ENCODE data around the gene LMAN1L. TPM values are rescaled to one million over a fixed set of nuclear protein-coding genes. Genes with fewer than 3 reads are reported as not detected.

LMAN1L gene
- total RNA-seq, 1 experiment from 2014 or later, result not detected

GRCh38 chr15:74864296-74864695 is 51.7 kb downstream of the LMAN1L start:
- H3K4me2 ChIP-seq (ENCODE audit: insufficient read depth, insufficient read length, low read length), result no peak overlapping the region
- peaks cover 0 to 6% of the 10 kb centered on the region in 2 experiments; a peak in 1 of 4 replicates for H3K4me1 Mint-ChIP-seq

More at GRCh38 chr15:74864296-74864695, 51.7 kb downstream of the LMAN1L start:
- Histone ChIP-seq H3K23ac (ENCODE audit: insufficient read length, low read depth, low read length) (no peak overlapping the region), H2BK15ac (ENCODE audit: low read depth, low read length) (no peak overlapping the region), H2AK5ac (ENCODE audit: insufficient read length, low read length) (no peak overlapping the region), H3K18ac (ENCODE audit: insufficient read length, low read depth, low read length) (no peak overlapping the region), H3K4me1 (ENCODE audit: insufficient read depth, low read length) (no peaks in the 10 kb centered on the region), H2BK12ac (ENCODE audit: insufficient read length, low read depth, low read length) (no peak overlapping the region), H3K9ac (ENCODE audit: extremely low read depth, insufficient read length, low read length) (no peak overlapping the region), H3K23me2 (ENCODE audit: insufficient read length, low read depth, low read length, poor library complexity, severe bottlenecking) (no peaks in the 10 kb centered on the region), H4K91ac (ENCODE audit: insufficient read length, low read depth, low read length) (no peak overlapping the region), H3K79me1 (ENCODE audit: insufficient read depth, low read depth, low read length, poor library complexity, severe bottlenecking) (no peaks in the 10 kb centered on the region), H3K27me3 (ENCODE audit: insufficient read depth, low read length) (no peaks in the 10 kb centered on the region), H3K9me3 (ENCODE audit: control insufficient read depth, low read depth, low read length) (no peaks in the 10 kb centered on the region), H4K20me1 (ENCODE audit: control insufficient read depth, insufficient read depth, insufficient read length) (peaks cover 3% of the 10 kb centered on the region), H2BK120ac (ENCODE audit: low read depth, low read length, poor library complexity, severe bottlenecking) (no peak overlapping the region), H4K5ac (ENCODE audit: insufficient read length, low read depth, low read length) (no peak overlapping the region), H2BK20ac (ENCODE audit: low read depth, low read length, poor library complexity, severe bottlenecking) (no peak overlapping the region), H3K14ac (ENCODE audit: insufficient read depth, low read length) (no peak overlapping the region), H3T11ph (ENCODE audit: low read length) (no peak overlapping the region), H4K8ac (replicated peaks; ENCODE audit: insufficient read length, low read depth, low read length) (no peak overlapping the region), H3K79me2 (ENCODE audit: insufficient read depth, low read length) (peaks cover 9% of the 10 kb centered on the region; the same call in 1 of the 2 replicates), H3K27ac (ENCODE audit: insufficient read length, low read depth, low read length) (no peak overlapping the region), H3K4ac (ENCODE audit: low read depth, low read length) (no peak overlapping the region), H2AFZ (ENCODE audit: low read length) (no peak overlapping the region), H3K56ac (ENCODE audit: insufficient read length, low read depth, low read length) (no peak overlapping the region), H2BK5ac (ENCODE audit: insufficient read length, low read length) (no peak overlapping the region)
- peaks cover 6 to 18% (median 17%) of the 10 kb centered on the region in 3 experiments for H3K36me3 Mint-ChIP-seq (ENCODE audit: insufficient read depth in 1 of 3, low read depth in 3 of 3)
- no peak overlapping the region for H3K4me3 Mint-ChIP-seq
- no peaks in the 10 kb centered on the region for H3K27me3 Mint-ChIP-seq (ENCODE audit: low read depth)
- no CpG with 5 or more reads among the region's 6 CpGs for WGBS (ENCODE audit: extremely low coverage, insufficient read length, low lambda C conversion rate)
- H3K9me3 Mint-ChIP-seq, result peaks cover 4% of the 10 kb centered on the region in 2 experiments; a peak in 3 of 5 replicates
- no peak for DNase-seq
- H3K27ac Mint-ChIP-seq, result peak overlapping the region in 2 of 3 experiments; percentile 26 to 56; a peak in 4 of 7 replicates
- no peak for TF ChIP-seq CTCF (conservative IDR thresholded peaks at IDR 0.05)

Data from H9 (cell line).